C1 segment of cervical spinal cord (tissue), 14 donors: Measurements from ENCODE around the gene GARNL3.

Experiments used
- DNase-seq, 14 donors: peaks; one replicate each; lab custom pipeline; 2025; lab: John Stamatoyannopoulos, UW

Gene GARNL3

DNA sequence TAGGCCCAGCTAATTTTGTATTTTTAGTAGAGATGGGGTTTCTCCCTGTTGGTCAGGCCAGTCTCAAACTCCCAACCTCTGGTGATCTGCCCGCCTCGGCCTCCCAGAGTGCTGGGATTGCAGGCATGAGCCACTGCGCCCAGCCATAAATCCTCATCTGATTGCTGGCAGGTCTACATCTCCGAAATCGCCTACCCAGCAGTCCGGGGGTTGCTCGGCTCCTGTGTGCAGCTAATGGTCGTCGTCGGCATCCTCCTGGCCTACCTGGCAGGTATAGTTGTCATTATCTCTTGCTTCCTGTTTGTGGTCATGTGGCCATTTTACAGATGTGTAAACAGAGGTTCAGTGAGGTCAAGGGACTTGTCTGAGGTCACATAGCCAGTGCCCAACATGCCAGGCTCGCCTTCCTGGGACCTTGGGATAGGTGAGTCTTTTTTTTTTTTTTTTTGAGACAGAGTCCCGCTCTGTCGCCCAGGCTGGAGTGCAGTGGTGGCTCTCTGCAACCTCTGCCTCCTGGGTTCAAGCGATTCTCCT is 135.2 kb downstream of the GARNL3 start:
- DNase-seq = no peak

DNA sequence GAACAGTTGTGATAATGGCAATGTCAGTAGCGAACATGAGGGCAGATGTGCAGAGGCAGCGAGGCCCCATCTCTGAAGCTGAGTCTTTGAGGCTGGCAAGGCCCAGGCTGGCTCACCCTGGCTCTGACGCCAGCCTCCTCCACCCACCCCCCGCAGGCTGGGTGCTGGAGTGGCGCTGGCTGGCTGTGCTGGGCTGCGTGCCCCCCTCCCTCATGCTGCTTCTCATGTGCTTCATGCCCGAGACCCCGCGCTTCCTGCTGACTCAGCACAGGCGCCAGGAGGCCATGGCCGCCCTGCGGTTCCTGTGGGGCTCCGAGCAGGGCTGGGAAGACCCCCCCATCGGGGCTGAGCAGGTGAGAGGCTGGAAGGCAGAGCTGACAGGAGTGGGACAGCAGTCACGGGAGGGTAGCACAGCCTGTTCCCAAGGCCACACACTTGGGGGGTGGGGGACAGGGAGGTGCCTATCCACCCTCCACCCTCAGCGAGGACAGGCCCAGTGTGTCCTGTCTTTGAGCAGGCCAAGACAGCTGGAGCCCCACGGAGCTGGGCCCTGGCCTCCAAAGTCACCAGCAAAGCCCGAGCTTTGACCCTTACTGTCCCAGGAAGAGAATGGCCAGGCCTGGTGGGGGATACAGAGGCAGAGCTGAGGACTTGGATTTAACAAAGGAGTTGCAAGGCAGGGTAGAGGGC is 138.0 kb downstream of the GARNL3 start:
- DNase-seq = peak in 2 of 14 donors; percentile 21 to 55

DNA sequence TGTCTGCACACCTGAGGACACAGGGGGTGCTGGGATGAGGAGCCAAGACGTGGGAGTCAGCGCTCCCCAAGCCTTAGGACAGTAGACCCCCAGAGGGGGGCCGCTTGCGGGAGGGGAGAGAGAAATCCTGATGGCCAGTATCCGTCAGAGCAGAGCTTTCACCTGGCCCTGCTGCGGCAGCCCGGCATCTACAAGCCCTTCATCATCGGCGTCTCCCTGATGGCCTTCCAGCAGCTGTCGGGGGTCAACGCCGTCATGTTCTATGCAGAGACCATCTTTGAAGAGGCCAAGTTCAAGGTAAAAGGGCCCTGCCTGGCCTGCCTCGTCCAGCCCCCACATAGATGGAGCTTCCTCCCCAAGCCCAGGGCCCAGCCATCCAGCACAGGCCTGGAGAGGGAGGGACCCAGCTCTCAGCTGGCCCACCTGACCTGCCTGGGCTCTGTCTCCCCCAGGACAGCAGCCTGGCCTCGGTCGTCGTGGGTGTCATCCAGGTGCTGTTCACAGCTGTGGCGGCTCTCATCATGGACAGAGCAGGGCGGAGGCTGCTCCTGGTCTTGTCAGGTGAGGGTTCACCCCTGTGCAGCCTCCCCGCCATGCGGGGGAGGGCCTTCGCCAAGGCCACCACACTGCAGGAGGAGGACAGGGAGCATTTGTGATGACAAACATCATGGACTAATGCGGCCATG is 139.1 kb downstream of the GARNL3 start:
- no peak for DNase-seq

DNA sequence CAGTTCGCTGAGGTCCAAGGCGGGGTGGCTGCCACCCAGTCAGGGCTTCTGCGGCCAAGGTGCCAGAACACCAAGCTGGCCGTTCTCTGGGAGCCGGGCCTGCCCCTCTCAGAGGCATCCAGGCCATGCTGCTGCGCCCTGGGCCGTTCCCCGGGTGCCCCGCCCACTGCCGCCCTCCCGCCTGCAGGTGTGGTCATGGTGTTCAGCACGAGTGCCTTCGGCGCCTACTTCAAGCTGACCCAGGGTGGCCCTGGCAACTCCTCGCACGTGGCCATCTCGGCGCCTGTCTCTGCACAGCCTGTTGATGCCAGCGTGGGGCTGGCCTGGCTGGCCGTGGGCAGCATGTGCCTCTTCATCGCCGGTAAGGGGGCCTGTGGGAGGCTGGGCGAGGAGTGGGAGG is 140.1 kb downstream of the GARNL3 start:
- no peak for DNase-seq

DNA sequence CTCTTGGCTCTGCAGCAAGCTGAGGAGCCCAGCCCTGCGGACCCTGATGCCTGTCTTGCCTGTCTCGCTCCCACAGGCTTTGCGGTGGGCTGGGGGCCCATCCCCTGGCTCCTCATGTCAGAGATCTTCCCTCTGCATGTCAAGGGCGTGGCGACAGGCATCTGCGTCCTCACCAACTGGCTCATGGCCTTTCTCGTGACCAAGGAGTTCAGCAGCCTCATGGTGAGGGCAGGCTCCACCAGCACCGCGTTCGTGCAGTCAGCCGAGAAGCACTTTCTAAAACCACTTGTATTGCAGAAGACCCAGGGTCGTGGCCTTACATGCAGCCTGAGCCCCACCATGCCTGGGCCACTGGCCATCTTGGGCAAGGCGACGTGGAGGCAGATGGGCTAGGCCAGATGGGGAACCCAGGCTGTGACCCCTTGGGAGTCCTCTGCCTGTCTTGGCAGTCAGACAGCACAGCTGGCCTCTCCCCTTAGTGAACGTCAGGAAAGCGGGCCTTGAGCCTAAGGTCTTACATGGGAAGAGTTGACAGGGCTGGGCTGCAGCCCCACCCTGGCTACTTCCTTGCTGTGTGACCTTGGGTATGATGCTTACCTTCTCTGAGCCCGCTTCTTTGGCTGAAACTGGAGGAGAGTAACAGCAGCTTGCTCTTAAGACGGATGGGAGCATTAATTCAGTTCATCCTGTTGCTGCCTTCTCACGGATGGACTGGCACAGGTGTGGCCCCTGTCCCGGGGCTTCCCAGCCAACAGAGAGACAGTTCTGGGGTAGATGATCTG is 141.0 kb downstream of the GARNL3 start:
- no peak for DNase-seq

DNA sequence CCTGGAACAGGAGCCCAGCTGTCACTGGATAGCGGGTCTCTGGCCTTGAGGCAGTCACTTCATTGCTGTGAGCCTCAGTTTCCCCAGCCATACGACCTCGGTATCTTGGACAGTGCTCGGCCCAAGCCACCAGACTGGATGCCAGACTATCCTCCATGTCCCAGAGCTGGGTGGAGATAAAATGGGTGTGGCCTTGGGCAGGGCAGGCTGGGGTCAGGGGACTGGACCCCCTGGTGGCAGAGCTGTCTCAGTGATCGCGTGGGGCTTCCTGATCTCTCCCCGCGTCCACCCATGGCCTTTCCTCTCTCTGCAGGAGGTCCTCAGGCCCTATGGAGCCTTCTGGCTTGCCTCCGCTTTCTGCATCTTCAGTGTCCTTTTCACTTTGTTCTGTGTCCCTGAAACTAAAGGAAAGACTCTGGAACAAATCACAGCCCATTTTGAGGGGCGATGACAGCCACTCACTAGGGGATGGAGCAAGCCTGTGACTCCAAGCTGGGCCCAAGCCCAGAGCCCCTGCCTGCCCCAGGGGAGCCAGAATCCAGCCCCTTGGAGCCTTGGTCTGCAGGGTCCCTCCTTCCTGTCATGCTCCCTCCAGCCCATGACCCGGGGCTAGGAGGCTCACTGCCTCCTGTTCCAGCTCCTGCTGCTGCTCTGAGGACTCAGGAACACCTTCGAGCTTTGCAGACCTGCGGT is 142.4 kb downstream of the GARNL3 start:
- DNase-seq = peak in 1 of 14 donors; percentile 56

DNA sequence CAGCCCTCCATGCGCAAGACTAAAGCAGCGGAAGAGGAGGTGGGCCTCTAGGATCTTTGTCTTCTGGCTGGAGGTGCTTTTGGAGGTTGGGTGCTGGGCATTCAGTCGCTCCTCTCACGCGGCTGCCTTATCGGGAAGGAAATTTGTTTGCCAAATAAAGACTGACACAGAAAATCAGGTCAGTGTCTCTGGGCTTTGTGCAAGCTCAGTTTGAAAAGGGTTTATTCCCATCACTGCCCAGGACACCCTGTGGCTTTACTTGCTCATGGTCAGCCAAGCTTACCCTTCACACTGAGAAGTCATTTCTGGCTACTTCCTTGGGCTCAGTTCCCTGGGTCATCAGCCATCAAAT is 142.9 kb downstream of the GARNL3 start:
- peak in 2 of 14 donors; percentile 56 to 93 for DNase-seq

DNA sequence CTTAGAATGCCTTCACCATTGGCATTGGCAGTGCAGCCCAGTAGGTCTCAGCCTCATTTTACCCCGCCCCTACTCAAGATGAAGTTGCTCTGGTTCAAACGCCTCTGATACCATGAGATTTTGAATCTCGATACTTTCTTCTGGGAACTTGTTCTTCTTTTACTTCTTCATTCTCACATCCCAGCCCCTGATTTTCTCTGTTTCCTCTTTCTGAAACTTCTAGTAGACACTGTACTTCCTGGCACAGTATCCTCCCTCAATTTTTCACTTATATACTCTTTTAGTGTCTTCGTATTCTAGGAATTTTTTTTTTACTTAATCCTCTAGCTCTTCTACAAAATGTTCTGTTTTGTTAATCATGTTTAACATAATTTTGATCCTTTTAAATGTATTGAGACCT is 146.5 kb downstream of the GARNL3 start:
- DNase-seq = no peak

DNA sequence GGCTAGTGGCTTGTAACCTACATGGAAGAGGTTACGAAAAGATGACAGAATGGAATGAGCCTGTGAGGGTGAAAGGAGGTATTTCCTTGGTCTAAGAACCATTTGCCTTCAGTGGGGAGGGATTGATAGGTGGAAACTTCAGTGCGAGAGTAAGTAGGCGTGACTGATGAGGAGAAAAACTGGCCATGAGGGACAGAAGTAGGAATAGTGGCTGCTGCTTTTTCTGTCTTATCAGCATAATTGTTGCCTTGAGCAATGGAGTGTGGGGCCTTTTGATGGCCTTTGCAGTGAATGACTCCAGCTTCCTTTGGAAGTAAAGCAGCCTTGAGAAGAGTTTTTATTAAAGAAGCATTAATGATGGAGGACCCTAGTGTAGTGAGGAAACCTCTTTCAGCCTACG is 150.6 kb downstream of the GARNL3 start:
- DNase-seq = no peak

DNA sequence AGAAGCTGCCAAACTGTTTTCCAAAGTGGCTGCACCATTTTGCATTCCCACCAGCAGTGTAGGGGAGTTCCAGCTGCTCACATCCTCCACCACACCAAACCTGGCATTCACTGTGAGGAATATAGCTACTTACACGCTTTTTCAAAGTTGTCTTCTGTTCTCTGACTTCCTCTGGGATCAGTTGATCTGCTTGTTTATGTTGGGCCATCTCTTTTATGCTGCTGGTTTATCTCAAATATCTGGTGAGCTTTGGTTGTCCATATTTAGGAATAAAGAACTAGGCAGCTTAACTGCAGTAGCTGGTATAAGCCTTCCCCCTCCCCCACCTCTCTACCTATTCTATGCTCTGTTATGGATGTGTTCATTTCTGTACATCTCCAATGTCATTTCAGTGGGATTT is 151.1 kb downstream of the GARNL3 start:
- DNase-seq = no peak

DNA sequence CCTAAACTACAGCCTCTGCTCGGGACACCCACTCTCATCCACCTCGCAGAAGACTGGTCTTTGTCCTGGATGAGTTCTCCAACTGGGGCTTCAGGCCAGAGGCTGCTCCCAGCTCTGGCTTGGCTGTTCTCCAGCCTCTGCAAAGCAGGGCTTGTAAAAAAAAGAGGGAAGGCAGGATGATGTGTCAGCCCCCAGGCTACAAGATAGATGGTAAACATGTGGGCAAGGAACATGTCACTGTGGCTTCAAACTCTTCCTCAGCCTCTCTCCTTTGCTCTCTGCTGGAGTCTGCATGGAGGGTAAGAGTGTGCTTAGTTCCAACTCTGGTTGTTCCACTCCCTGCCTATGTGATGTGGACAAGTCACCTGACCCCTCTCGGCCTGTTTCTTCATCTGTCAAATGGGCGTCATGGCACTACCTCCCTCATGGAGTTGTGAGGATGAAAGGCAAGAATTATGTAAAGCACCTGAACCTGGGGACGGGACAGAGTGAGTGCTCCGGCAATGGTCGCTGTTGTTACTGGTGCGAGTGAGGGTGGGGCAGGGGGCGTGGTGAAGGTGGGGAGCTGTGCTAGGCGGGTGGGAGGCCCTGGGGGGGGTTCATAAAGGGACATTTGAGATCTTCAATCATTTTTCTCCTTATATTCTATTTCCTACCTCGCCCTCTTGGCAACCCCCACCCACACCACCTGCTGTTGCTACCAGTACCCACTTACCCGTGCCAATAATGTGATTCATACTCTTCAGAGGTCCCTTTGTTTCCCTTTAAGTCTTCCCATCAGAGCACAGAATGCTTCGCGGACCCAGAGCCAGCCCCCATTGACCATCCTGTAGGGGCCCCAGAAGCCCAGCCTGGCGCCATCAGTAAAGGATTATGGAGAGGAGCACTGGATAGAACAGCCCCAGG is 152.8 kb downstream of the GARNL3 start:
- DNase-seq = no peak

DNA sequence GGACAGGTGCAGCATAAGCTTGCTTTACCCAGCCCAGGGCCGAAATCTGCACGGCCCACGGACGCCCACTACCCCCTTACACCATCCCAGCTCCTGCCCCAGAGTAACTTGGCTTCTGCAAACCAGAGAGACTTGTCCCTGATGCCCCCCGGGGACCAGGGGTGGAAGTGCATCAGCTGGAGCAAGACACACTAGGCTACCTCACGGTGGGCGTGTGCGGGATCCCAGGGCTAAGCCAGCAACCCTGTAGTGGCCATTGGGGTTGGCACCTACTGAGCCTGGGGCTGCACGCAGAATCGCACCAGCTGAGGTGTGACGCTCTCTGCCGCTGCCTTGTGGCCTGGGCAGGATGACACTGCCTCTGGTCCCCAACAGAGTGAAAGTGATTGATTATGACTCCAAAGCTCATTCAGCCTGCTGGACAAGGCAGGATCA is 153.5 kb downstream of the GARNL3 start:
- DNase-seq = no peak

DNA sequence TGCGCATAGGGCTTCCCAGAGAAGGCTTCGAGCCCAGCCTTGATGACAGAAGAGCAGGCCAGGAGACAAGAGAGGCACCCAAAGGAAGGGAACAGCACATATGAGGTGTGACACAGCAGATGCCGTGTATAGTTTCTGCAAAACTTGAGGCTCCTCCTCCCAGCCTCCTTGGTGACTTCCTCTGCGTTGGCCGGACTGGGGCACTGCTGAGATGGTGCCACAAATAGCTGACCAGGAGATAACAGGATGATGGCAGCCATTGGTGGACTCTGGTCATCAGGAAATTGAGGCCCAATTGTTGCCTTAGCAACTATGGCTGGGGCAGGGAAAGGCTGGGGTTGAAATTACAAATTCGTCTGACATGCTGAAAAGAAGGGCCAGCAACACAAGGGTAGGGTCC is 154.8 kb downstream of the GARNL3 start:
- no peak for DNase-seq

DNA sequence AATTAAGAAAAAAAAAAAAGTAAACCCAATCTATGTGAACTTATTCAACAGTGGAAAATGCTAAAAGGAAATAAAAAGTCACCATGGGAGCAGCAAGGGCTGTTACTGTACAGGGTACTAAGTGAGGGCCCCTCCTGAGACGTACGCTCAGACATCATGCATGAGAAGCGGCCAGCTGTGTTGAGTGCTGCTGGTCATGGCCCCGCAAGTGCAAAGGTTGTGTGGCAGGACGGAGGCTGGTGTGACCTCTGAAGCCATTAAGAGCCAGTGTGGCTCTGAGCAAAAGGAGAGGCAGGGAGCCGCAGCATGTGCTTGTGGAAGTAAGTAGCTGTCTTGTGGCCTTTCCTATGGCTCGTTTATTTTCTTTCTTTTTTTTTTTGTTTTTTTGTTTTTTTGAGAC is 156.5 kb downstream of the GARNL3 start:
- no peak for DNase-seq

DNA sequence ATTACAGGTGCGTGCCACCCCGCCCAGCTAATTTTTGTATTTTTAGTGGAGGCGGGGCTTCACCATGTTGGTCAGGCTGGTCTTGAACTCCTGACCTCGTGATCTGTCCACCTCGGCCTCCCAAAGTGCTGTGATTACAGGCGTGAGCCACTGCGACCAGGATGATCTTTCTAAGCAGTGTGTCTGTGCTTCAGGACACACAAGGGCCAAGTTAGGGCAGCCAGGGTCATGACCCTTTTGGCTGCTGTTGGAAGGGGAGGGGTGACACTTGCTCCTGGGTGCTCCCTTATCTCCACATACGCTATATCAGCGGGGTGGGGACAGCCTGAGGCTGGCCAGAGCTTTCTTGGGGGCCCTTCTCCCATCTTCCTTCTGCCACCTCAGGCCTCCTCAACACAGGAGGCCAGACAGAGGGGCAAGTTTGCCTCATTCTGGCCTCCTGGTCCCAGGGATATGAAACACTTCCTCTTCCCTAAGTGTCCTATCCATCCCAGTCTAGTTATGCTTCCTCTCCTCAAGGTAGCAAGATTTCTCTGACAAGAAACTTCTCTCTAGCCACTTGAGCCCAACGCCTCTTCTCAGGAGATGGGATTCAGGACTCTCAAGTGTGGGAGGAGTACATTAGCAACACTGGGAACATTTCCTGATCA is 157.7 kb downstream of the GARNL3 start:
- no peak for DNase-seq

DNA sequence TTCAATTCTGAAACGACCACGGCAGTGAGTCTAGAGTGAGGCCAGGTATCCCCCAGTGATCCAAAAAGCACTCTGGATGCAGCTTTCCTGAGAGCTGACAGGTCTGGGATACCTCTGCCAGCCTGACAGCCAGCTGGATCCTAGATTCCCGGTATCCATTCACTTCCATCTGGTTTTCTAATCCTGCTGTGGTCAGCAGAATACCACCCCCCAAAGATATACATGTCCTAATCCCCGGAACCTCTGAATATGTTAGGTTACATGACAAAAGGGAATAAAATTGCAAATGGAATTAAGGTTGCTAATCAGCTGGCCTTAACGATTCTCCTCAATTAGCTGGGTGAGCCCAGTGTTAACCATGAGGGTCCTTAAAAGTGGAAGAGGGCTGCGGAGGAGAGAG is 158.2 kb downstream of the GARNL3 start:
- DNase-seq = no peak

DNA sequence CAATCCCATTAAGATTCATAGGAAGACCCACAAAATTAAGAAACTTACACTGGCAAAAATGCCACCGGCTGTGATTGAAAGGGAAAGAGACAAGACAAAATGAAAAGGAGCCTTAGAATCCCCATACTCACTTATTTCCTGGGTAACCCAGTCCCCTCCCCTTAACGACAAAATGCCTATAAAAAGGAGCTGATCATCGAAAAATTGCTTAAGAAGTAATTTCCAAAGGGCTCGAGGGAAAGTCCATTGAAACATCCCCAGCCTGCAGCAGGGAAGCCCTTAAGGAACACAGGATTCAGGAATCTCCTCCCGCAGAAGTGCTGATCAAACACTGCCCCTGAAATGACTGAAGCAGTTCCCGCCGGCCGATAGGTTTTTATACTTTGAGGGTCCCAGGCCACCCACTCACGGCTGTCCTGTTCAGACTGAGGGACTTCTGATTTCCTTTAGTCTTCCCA is 158.9 kb downstream of the GARNL3 start:
- no peak for DNase-seq

DNA sequence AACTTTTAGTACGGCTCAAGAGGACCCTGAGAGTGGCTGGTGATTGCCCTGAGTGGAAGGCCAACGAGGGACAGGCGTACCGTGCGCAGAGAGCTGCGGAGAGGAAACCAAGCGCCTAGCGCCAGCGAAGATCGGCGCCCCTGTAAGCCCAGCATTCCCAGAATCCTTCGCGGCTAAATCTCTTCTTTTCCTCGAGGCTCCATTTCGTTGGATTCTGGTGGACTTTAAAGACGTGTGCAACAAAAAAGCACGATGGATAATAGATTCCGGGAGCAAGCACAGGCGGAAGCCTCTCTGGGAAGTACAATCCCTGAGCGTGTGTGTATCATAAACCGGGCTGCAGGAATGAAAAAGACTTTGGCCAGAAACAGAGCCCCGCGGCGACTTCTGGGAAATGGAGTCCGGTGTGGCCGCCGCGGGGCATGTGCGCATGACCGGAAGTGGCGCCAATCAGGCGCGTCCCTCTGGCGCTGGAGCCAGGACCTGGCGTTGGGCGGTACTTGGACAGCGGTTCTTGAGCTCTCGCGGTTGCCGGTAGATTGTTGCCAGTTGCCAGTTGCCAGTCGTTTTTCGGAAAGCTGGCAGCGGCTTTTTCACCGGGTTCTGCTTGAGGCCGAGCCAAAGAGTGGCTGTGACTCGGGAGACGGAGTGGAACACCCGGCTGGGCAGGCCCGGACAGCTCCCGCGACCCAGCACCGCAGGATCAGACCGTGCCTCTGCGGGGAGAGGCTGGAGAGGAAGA is 159.5 kb downstream of the GARNL3 start, which contains the start of gene ZNF79:
Gene ZNF79 (plus strand): TSS at position 449 of the 742 bp plus-strand sequence. CDS start 406 bp downstream, outside the sequence.
- DNase-seq = peak; percentile 69 to 97 (median 92)

DNA sequence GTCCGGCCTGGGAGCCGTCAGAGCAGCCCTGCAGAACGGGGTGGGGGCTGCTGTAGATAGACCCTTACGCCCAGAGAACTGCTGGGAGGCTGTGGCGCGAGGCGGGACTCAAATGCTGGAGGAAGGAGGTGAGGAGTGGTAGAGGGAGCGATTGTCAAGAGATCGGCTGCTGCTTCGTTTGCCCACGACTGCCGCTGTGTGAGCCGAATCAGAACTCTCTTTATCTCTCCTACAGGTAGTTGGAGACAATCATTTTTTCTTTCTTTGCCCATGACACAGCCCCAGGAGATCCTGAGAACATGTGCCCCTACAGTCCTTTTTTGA is 160.1 kb downstream of the GARNL3 start:
- DNase-seq = no peak
